ENCODE measurements around the gene FAM83F. TPM values are rescaled to one million over a fixed set of nuclear protein-coding genes. Genes with fewer than 3 reads are reported as not detected.

FAM83F gene
- polyA plus RNA-seq, 1 donor (not counting 4 experiments of a cell fraction or from before 2014, with no cell fraction given): 22.8 TPM

GRCh38 chr22:40033586-40034380, 39.0 kb downstream of the FAM83F start:
- Histone ChIP-seq H3K36me3 (ENCODE audit: control insufficient read depth in 2 of 2, extremely low read depth in 1 of 2, insufficient read depth in 2 of 2, low read length in 2 of 2) (peaks cover 12 to 29% of the 10 kb centered on the region in 2 experiments), H3K9ac (ENCODE audit: control insufficient read depth, extremely low read depth, insufficient read depth, low read length) (no peak overlapping the region), H3K4me2 (ENCODE audit: control insufficient read depth, extremely low read depth, insufficient read depth, low read depth, low read length) (no peak overlapping the region), H3K9me3 (ENCODE audit: control insufficient read depth, low read depth, low read length) (no peaks in the 10 kb centered on the region), H3K27ac (ENCODE audit: control insufficient read depth, insufficient read depth, low read length) (no peak overlapping the region), H3K4me1 (ENCODE audit: control insufficient read depth, extremely low read depth, insufficient read depth, low read length) (no peaks in the 10 kb centered on the region), H4K20me1 (ENCODE audit: control insufficient read depth, extremely low read depth, insufficient read depth, low read length) (peaks cover 3% of the 10 kb centered on the region), H3K79me2 (ENCODE audit: control insufficient read depth, insufficient read depth, low read length) (no peaks in the 10 kb centered on the region), H3K4me3 (ENCODE audit: control insufficient read depth in 2 of 3, extremely low read depth in 1 of 3, insufficient read depth in 2 of 3, low read depth in 1 of 3, low read length in 3 of 3) (no peak overlapping the region), H3K9me1 (ENCODE audit: control insufficient read depth, extremely low read depth, insufficient read depth, low read length) (no peaks in the 10 kb centered on the region), H2AFZ (ENCODE audit: control insufficient read depth, low read length) (no peak overlapping the region), H3K27me3 (ENCODE audit: control insufficient read depth, extremely low read depth, insufficient read depth, low read length) (no peaks in the 10 kb centered on the region)
- DNase-seq (ENCODE audit: low read depth, low spot score) (no peak), FAIRE-seq (no peak)
- no peak for TF ChIP-seq EZH2 (IDR thresholded peaks at IDR 0.05; ENCODE audit: low read length)
- TF ChIP-seq, protein P1, sequence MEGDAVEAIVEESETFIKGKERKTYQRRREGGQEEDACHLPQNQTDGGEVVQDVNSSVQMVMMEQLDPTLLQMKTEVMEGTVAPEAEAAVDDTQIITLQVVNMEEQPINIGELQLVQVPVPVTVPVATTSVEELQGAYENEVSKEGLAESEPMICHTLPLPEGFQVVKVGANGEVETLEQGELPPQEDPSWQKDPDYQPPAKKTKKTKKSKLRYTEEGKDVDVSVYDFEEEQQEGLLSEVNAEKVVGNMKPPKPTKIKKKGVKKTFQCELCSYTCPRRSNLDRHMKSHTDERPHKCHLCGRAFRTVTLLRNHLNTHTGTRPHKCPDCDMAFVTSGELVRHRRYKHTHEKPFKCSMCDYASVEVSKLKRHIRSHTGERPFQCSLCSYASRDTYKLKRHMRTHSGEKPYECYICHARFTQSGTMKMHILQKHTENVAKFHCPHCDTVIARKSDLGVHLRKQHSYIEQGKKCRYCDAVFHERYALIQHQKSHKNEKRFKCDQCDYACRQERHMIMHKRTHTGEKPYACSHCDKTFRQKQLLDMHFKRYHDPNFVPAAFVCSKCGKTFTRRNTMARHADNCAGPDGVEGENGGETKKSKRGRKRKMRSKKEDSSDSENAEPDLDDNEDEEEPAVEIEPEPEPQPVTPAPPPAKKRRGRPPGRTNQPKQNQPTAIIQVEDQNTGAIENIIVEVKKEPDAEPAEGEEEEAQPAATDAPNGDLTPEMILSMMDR (optimal IDR thresholded peaks at IDR 0.05 in 1 of 3, IDR thresholded peaks at IDR 0.05 in 1 of 3, conservative IDR thresholded peaks at IDR 0.05 in 1 of 3; ENCODE audit: extremely low read depth in 1 of 3, insufficient read depth in 2 of 3, low read length in 3 of 3): no peak
- dilution Hi-C loops (cut with MboI; ENCODE audit: extremely low pct_ligation_motif_present, low sequenced_read_pairs): no loop called here

GRCh38 chr22:40035351-40035750, 40.6 kb downstream of the FAM83F start:
- TF ChIP-seq EZH2 (IDR thresholded peaks at IDR 0.05; ENCODE audit: low read length): no peak
- TF ChIP-seq, protein P1 (optimal IDR thresholded peaks at IDR 0.05 in 1 of 3, IDR thresholded peaks at IDR 0.05 in 1 of 3, conservative IDR thresholded peaks at IDR 0.05 in 1 of 3; ENCODE audit: extremely low read depth in 1 of 3, insufficient read depth in 2 of 3, low read length in 3 of 3): no peak
- Histone ChIP-seq H3K27ac (ENCODE audit: control insufficient read depth, insufficient read depth, low read length) (no peak overlapping the region), H2AFZ (ENCODE audit: control insufficient read depth, low read length) (no peak overlapping the region), H3K27me3 (ENCODE audit: control insufficient read depth, extremely low read depth, insufficient read depth, low read length) (no peaks in the 10 kb centered on the region), H3K4me2 (ENCODE audit: control insufficient read depth, extremely low read depth, insufficient read depth, low read depth, low read length) (no peak overlapping the region), H3K4me1 (ENCODE audit: control insufficient read depth, extremely low read depth, insufficient read depth, low read length) (peaks cover 8% of the 10 kb centered on the region), H3K9me1 (ENCODE audit: control insufficient read depth, extremely low read depth, insufficient read depth, low read length) (no peaks in the 10 kb centered on the region), H3K36me3 (ENCODE audit: control insufficient read depth in 2 of 2, extremely low read depth in 1 of 2, insufficient read depth in 2 of 2, low read length in 2 of 2) (peaks cover 0 to 19% of the 10 kb centered on the region in 2 experiments), H4K20me1 (ENCODE audit: control insufficient read depth, extremely low read depth, insufficient read depth, low read length) (peaks cover 3% of the 10 kb centered on the region), H3K4me3 (ENCODE audit: control insufficient read depth in 2 of 3, extremely low read depth in 1 of 3, insufficient read depth in 2 of 3, low read depth in 1 of 3, low read length in 3 of 3) (no peak overlapping the region), H3K79me2 (ENCODE audit: control insufficient read depth, insufficient read depth, low read length) (no peaks in the 10 kb centered on the region), H3K9me3 (ENCODE audit: control insufficient read depth, low read depth, low read length) (no peaks in the 10 kb centered on the region), H3K9ac (ENCODE audit: control insufficient read depth, extremely low read depth, insufficient read depth, low read length) (no peak overlapping the region)
- dilution Hi-C loops (cut with MboI; ENCODE audit: extremely low pct_ligation_motif_present, low sequenced_read_pairs): no loop called here
- FAIRE-seq (no peak), DNase-seq (ENCODE audit: low read depth, low spot score) (no peak)
